ENCODE data around the gene GAK.

Gene GAK

GRCh38 chr4:889516-889915 is 42.6 kb downstream of the GAK start:
- no peak for DNase-seq (ENCODE audit: low read depth)

GRCh38 chr4:888029-888428 is 44.1 kb downstream of the GAK start:
- no peak for DNase-seq (ENCODE audit: low read depth)

- no peak for DNase-seq (ENCODE audit: low read depth)
These were observed 44.9 kb downstream of the GAK start for GRCh38 chr4:887034-887763.

- no peak for DNase-seq (ENCODE audit: low read depth)
These were observed 45.9 kb downstream of the GAK start for GRCh38 chr4:886244-886643.

- DNase-seq (ENCODE audit: low read depth): no peak
These were observed 46.8 kb downstream of the GAK start for GRCh38 chr4:885353-885752.

- no peak for DNase-seq (ENCODE audit: low read depth)
These were observed 47.2 kb downstream of the GAK start for GRCh38 chr4:884896-885295.

GRCh38 chr4:884259-884658 is 47.9 kb downstream of the GAK start:
- no peak for DNase-seq (ENCODE audit: low read depth)

GRCh38 chr4:883377-884095 is 48.6 kb downstream of the GAK start:
- no peak for DNase-seq (ENCODE audit: low read depth)

- DNase-seq (ENCODE audit: low read depth): no peak
These were observed 49.5 kb downstream of the GAK start for GRCh38 chr4:882646-883045.

GRCh38 chr4:881709-882108 is 50.4 kb downstream of the GAK start:
- no peak for DNase-seq (ENCODE audit: low read depth)

- DNase-seq (ENCODE audit: low read depth): no peak
These were observed 51.3 kb downstream of the GAK start for GRCh38 chr4:880684-881405.

- DNase-seq (ENCODE audit: low read depth): no peak
These were observed 52.4 kb downstream of the GAK start for GRCh38 chr4:879729-880077.

GRCh38 chr4:878796-879728 is 53.1 kb downstream of the GAK start:
- DNase-seq (ENCODE audit: low read depth): no peak

- DNase-seq (ENCODE audit: low read depth): no peak
These were observed 54.6 kb downstream of the GAK start for GRCh38 chr4:877502-877901.

GRCh38 chr4:876780-877179 is 55.3 kb downstream of the GAK start:
- no peak for DNase-seq (ENCODE audit: low read depth)

GRCh38 chr4:875818-876423 is 56.2 kb downstream of the GAK start:
- no peak for DNase-seq (ENCODE audit: low read depth)

- no peak for DNase-seq (ENCODE audit: low read depth)
These were observed 56.9 kb downstream of the GAK start for GRCh38 chr4:874971-875817.

- DNase-seq (ENCODE audit: low read depth): no peak
These were observed 58.1 kb downstream of the GAK start for GRCh38 chr4:874056-874455.

GRCh38 chr4:872241-872981 is 59.7 kb downstream of the GAK start:
- no peak for DNase-seq (ENCODE audit: low read depth)

- no peak for DNase-seq (ENCODE audit: low read depth)
These were observed 60.6 kb downstream of the GAK start for GRCh38 chr4:871484-871883.
